Esophagus muscularis mucosa (tissue), 3 donors: ENCODE measurements around the gene DLX4.

ENCODE experiments used
- CTCF ChIP-seq, 3 experiments: fragments of 200-600 bp in 2 of 3; fragments of 450-650 bp in 1 of 3; sonication (generic) in 2 of 3; IDR thresholded peaks; one replicate each; pipeline ENCODE4 v1.5.1; 2017 to 2019; ENCODE audit warnings: antibody characterized with exemption in 3 of 3, mild to moderate bottlenecking in 2 of 3, moderate library complexity in 1 of 3
- POLR2A ChIP-seq: fragments of 450-650 bp; IDR thresholded peaks from one replicate; pipeline ENCODE4 v1.6.1; 2017; ENCODE audit warnings: antibody characterized with exemption, moderate library complexity, mild to moderate bottlenecking, low read depth

GRCh38 chr17:49979748-49980479 lies 10.9 kb downstream of the DLX4 start:
- no peak for TF ChIP-seq CTCF (IDR thresholded peaks at IDR 0.05)
- TF ChIP-seq POLR2A = no peak
